Endothelial cell of umbilical vein (primary cell): ENCODE data around the gene HOXB6. TPM values are rescaled to one million over a fixed set of nuclear protein-coding genes. Genes with fewer than 3 reads are reported as not detected.

Source experiments
- BruUV-seq: library from RNA; stranded (reverse); fragments of 400-500 nt; replicated peaks from 2 replicates; lab custom pipeline; 2021; lab: Mats Ljungman, UMichigan
- CTCF ChIA-PET: fragments of 300-600, 350-600 bp; sonication (Branson Sonifier 250); formaldehyde crosslinking; loops from one replicate; lab custom pipeline; 2021; ENCODE audit warnings: antibody characterized with exemption, inconsistent platforms; lab: Charles Lee
- POLR2A ChIA-PET: fragments of 300-600, 350-600 bp; sonication (Branson Sonifier 250); formaldehyde crosslinking; loops from one replicate; lab custom pipeline; 2021; ENCODE audit warnings: antibody characterized with exemption, inconsistent platforms; lab: Charles Lee
- DNase-seq: peaks from one replicate; pipeline ENCODE4 v3.0.0-alpha.2; 2011; ENCODE audit warnings: low read depth, low spot score
- FAIRE-seq: peaks from 2 replicates; lab custom pipeline; 2011; peaks lifted over from hg19 to GRCh38; lab: Jason Lieb, UNC
- H2AFZ ChIP-seq: 2 replicates; pipeline ENCODE4 v1.6.0; 2012; ENCODE audit warnings: low read depth, low read length, control low read depth, inconsistent platforms
- H3K27ac ChIP-seq: 2 replicates; pipeline ENCODE4 v1.5.1; 2011; ENCODE audit warnings: low read depth, mild to moderate bottlenecking, control low read depth, low read length, moderate library complexity; ENCODE audit not compliant: insufficient read depth
- H3K27me3 ChIP-seq, 2 experiments: 2 replicates each; pipeline versions ENCODE4 v1.6.0 to v1.6.1; 2011; ENCODE audit warnings: low read length in 2 of 2, mixed read lengths in 1 of 2; ENCODE audit not compliant: control insufficient read depth in 2 of 2, insufficient read depth in 2 of 2
- H3K36me3 ChIP-seq, 2 experiments: 2 replicates in 1 of 2; 3 replicates in 1 of 2; pipeline ENCODE4 v1.5.1; 2011; ENCODE audit warnings: low read length in 2 of 2, mild to moderate bottlenecking in 1 of 2, moderate library complexity in 1 of 2; ENCODE audit not compliant: control insufficient read depth in 2 of 2, insufficient read depth in 2 of 2; ENCODE audit errors: extremely low read depth in 1 of 2
- H3K4me1 ChIP-seq: 3 replicates; pipeline ENCODE4 v1.5.1; 2011; ENCODE audit warnings: mild to moderate bottlenecking, low read length; ENCODE audit not compliant: control insufficient read depth, insufficient read depth; ENCODE audit errors: extremely low read depth
- H3K4me2 ChIP-seq: 2 replicates; pipeline ENCODE4 v1.6.1; 2011; ENCODE audit warnings: low read length, control low read depth, mixed read lengths; ENCODE audit not compliant: insufficient read depth
- H3K4me3 ChIP-seq, 3 experiments: fragments of 200-600 bp in 1 of 3; sonication (generic), shearing (Covaris generic) in 1 of 3; replicated peaks in 1 of 3; 2 replicates each; pipeline ENCODE4 v1.5.1; 2011 to 2016; ENCODE audit warnings: control low read depth in 3 of 3, low read length in 3 of 3, mild to moderate bottlenecking in 2 of 3, inconsistent platforms in 1 of 3, low read depth in 1 of 3, moderate library complexity in 1 of 3; ENCODE audit not compliant: insufficient read depth in 1 of 3
- H3K79me2 ChIP-seq: 2 replicates; pipeline ENCODE4 v1.6.0; 2012; ENCODE audit warnings: low read length, inconsistent platforms; ENCODE audit not compliant: control insufficient read depth, insufficient read depth
- H3K9ac ChIP-seq: replicated peaks from 2 replicates; pipeline ENCODE3; 2011; ENCODE audit warnings: low read length, control low read depth; ENCODE audit not compliant: insufficient read depth; ENCODE audit errors: extremely low read depth
- H3K9me1 ChIP-seq: replicated peaks from 3 replicates; pipeline ENCODE4 v1.6.0; 2011; ENCODE audit warnings: mild to moderate bottlenecking, low read length; ENCODE audit not compliant: control insufficient read depth, insufficient read depth; ENCODE audit errors: extremely low read depth
- H3K9me3 ChIP-seq: replicated peaks from 2 replicates; pipeline ENCODE4 v1.5.1; 2012; ENCODE audit warnings: low read length, inconsistent platforms; ENCODE audit not compliant: control insufficient read depth, insufficient read depth
- H4K20me1 ChIP-seq: replicated peaks from 2 replicates; pipeline ENCODE3; 2011; ENCODE audit warnings: mild to moderate bottlenecking, low read length; ENCODE audit not compliant: control insufficient read depth, insufficient read depth; ENCODE audit errors: extremely low read depth
- CTCF ChIP-seq, 2 donors: IDR thresholded peaks; 1 replicate in 1 of 2; 2 replicates in 1 of 2; pipeline ENCODE4 v1.5.1; 2011; ENCODE audit warnings: low read length in 2 of 2, mild to moderate bottlenecking in 2 of 2, moderate library complexity in 2 of 2, control low read depth in 1 of 2, inconsistent platforms in 1 of 2, low read depth in 1 of 2; ENCODE audit not compliant: insufficient read depth in 1 of 2; ENCODE audit errors: extremely low read depth in 1 of 2
- EZH2 ChIP-seq: IDR thresholded peaks from 2 replicates; pipeline ENCODE4 v1.6.1; 2012; ENCODE audit warnings: borderline replicate concordance, low read depth, mild to moderate bottlenecking, moderate library complexity, low read length, inconsistent platforms; ENCODE audit not compliant: severe bottlenecking
- FOS ChIP-seq: IDR thresholded peaks from 2 replicates; pipeline ENCODE4 v1.6.1; 2011; ENCODE audit warnings: mild to moderate bottlenecking, low read length, moderate library complexity, borderline replicate concordance; ENCODE audit not compliant: insufficient read depth
- GATA2 ChIP-seq: IDR thresholded peaks from 2 replicates; pipeline ENCODE4 v1.7.0; 2011; ENCODE audit warnings: low read depth, mild to moderate bottlenecking, moderate library complexity, mixed read lengths, low read length; ENCODE audit not compliant: insufficient read length, insufficient read depth
- JUN ChIP-seq: IDR thresholded peaks from 2 replicates; pipeline ENCODE4 v1.6.1; 2011; ENCODE audit warnings: borderline replicate concordance, low read depth; ENCODE audit not compliant: insufficient read length, insufficient read depth
- MAX ChIP-seq: IDR thresholded peaks from 2 replicates; pipeline ENCODE4 v1.6.1; 2011; ENCODE audit not compliant: insufficient read depth, insufficient read length
- MYC ChIP-seq: IDR thresholded peaks from one replicate; pipeline ENCODE4 v1.6.1; 2011; ENCODE audit warnings: mild to moderate bottlenecking, low read depth, low read length
- POLR2A ChIP-seq: IDR thresholded peaks from 2 replicates; pipeline ENCODE4 v1.6.1; 2012; ENCODE audit warnings: low read depth, mild to moderate bottlenecking, control low read depth, low read length
- POLR2AphosphoS5 ChIP-seq: IDR thresholded peaks from 2 replicates; pipeline ENCODE4 v1.6.1; 2012; ENCODE audit warnings: low read depth, mild to moderate bottlenecking, control low read depth, low read length, moderate library complexity; ENCODE audit not compliant: insufficient read depth
- dilution Hi-C: fragments of 300-500 bp; cut with MboI; formaldehyde crosslinking; loops from one replicate; pipeline ENCODE4 v1.15.0; 2019; ENCODE audit warnings: low sequenced_read_pairs; ENCODE audit not compliant: extremely low pct_ligation_motif_present
- intact Hi-C: fragments of 100-400 bp; cut with micrococcal nuclease; formaldehyde crosslinking; loops from one replicate; pipeline ENCODE4 v1.10.0; 2022
- polyA plus RNA-seq, 4 experiments: library from polyadenylated mRNA; depleted of rRNA in 3 of 4; stranded (reverse) in 3 of 4; unstranded in 1 of 4; fragments of >200 nt; gene quantifications; 2 replicates each; pipeline versions ENCODE4 v1.2.1 to v1.2.3, GENCODE V29; 2011 to 2012; ENCODE audit warnings: missing spikeins in 1 of 4
- total RNA-seq: library from RNA; stranded (reverse); gene quantifications from 2 replicates; pipeline ENCODE4 v1.2.3, GENCODE V29; 2021

HOXB6 gene
- total and polyA plus RNA-seq, 2 donors (not counting 3 experiments of a cell fraction or from before 2014, with no cell fraction given), result 8.8 to 24.0 TPM

- dilution Hi-C loops, result no loop called here
- Histone ChIP-seq H4K20me1 (no peaks in the 10 kb centered on the region), H3K36me3 (no peaks in the 10 kb centered on the region), H3K4me1 (peaks cover 27% of the 10 kb centered on the region), H3K79me2 (peaks cover 32% of the 10 kb centered on the region), H3K27ac (no peak overlapping the region), H3K4me3 (no peak overlapping the region), H3K9ac (no peak overlapping the region), H3K9me1 (no peaks in the 10 kb centered on the region), H3K4me2 (no peak overlapping the region), H3K9me3 (no peaks in the 10 kb centered on the region), H3K27me3 (no peaks in the 10 kb centered on the region), H2AFZ (no peak overlapping the region)
- intact Hi-C loops, result no loop called here
- CTCF ChIA-PET, result interaction anchor here (1.0 to 1.2 kb wide), 2 partner anchors 28 to 300 kb away, joined by 3 read pairs; no protein-coding TSS in a partner anchor
- POLR2A ChIA-PET, result no interaction called here
- DNase-seq, result no peak
- FAIRE-seq, result no peak
- TF ChIP-seq EZH2 (no peak), POLR2AphosphoS5 (no peak), MYC (no peak), CTCF (IDR thresholded peaks at IDR 0.05; ENCODE audit: extremely low read depth in 1 of 2, insufficient read depth in 1 of 2, low read depth in 1 of 2, low read length in 2 of 2) (no peak), POLR2A (no peak), MAX (no peak), GATA2 (no peak), FOS (no peak), JUN (no peak)
- BruUV-seq, result no TSS peak
Observed at GRCh38 chr17:48608494-48608834, 3.7 kb upstream of the HOXB6 start.
